Thoracic aorta (tissue), 2 donors: ENCODE measurements around the gene ZNF497. TPM values are rescaled to one million over a fixed set of nuclear protein-coding genes. Genes with fewer than 3 reads are reported as not detected.
"Not testable (repeated sequence)": the region's sequence is repeated elsewhere in the genome, so short reads cannot be mapped to it uniquely, and the experiment has no call there.

Experiments used
- ATAC-seq: fragments of 150-250 bp; one replicate; pipeline ENCODE4 v1.8.0; 2017; ENCODE audit warnings: low read depth; ENCODE audit not compliant: insufficient number of reproducible peaks, low FRiP score
- DNase-seq: peaks from one replicate; pipeline ENCODE4 v3.0.0-alpha.2; 2020; ENCODE audit warnings: low spot score
- H3K27ac ChIP-seq, 2 donors: fragments of 200-600 bp; sonication (generic); 1 replicate in 1 of 2; 2 replicates in 1 of 2; pipeline ENCODE4 v1.5.1; 2016; ENCODE audit warnings: mild to moderate bottlenecking in 2 of 2, moderate library complexity in 2 of 2
- H3K27me3 ChIP-seq: fragments of 200-600 bp; sonication (generic); replicated peaks from 2 replicates; pipeline ENCODE4 v1.6.0; 2016; ENCODE audit warnings: mild to moderate bottlenecking; ENCODE audit not compliant: insufficient read depth
- H3K36me3 ChIP-seq: fragments of 200-600 bp; sonication (generic); one replicate; pipeline ENCODE4 v1.5.1; 2016
- H3K4me1 ChIP-seq, 2 donors: fragments of 200-600 bp; sonication (generic); 1 replicate in 1 of 2; 2 replicates in 1 of 2; pipeline versions ENCODE4 v1.5.1 to v1.6.0; 2016; ENCODE audit warnings: low read depth in 2 of 2, mild to moderate bottlenecking in 1 of 2; ENCODE audit not compliant: control insufficient read depth in 1 of 2
- H3K4me3 ChIP-seq: fragments of 200-600 bp; sonication (generic); 2 replicates; pipeline ENCODE4 v1.5.1; 2016; ENCODE audit warnings: mild to moderate bottlenecking
- H3K9me3 ChIP-seq: fragments of 200-600 bp; sonication (generic); 2 replicates; pipeline ENCODE4 v1.5.1; 2016
- CTCF ChIP-seq: fragments of 200-600 bp; sonication (generic); IDR thresholded peaks from one replicate; pipeline ENCODE4 v1.5.1; 2019; ENCODE audit warnings: antibody characterized with exemption
- total RNA-seq, 2 donors: library from RNA; depleted of rRNA; stranded (reverse); fragments of >200 nt; gene quantifications; one replicate each; pipeline versions ENCODE4 v1.1.0 to v1.2.3, GENCODE V29; 2016

Gene ZNF497
- total RNA-seq, 2 donors from 2014 or later: 2.3 TPM; not detected in 1

DNA sequence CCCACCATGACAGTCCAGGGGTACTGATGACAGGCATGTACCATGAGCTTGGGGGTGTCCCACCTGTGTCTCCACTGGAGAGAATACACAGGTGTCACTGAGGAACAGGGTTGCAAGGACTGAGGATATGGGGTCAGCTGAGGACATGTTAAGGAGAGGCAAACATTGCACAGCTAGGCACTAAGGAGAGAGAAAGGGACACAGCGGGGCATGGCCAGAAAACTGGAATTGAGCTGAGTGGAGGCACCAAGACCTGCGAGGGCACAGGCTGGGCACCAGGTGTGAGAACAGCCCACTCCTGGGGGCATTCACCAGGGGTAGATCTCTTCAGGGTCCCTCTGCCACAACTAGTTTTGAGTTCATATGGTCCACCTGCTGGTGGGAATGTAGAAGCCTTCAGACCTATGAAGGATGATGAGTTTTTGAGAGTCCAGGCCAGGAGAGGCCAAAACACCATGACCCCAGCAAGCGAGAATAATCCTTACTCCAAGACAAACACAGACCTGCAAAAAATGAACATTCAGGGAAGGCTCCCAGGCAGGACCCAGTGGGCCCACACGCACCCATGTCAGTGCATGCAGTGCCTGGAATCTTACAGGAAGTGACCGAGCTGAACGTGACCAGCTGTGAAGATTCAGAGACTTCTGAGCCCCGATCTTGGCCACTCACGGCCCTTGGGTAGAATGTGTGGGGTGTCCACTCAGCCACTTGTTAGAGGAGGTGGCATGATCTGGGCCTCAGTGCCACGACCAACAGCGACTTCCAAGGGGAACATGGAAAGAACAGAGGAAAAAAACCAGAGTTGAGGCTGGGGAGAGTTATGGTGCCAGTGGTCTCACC, 44.5 kb upstream of the ZNF497 start:
- Histone ChIP-seq H3K4me3 (peak overlapping the region; percentile 91), H3K36me3 (no peaks in the 10 kb centered on the region), H3K27ac (peak overlapping the region in 1 of 2 donors; percentile 79), H3K9me3 (no peaks in the 10 kb centered on the region), H3K27me3 (no peaks in the 10 kb centered on the region), H3K4me1 (peaks cover 10 to 27% of the 10 kb centered on the region in 2 donors)
- no peak for ATAC-seq
- no peak for DNase-seq
- TF ChIP-seq CTCF: no peak

DNA sequence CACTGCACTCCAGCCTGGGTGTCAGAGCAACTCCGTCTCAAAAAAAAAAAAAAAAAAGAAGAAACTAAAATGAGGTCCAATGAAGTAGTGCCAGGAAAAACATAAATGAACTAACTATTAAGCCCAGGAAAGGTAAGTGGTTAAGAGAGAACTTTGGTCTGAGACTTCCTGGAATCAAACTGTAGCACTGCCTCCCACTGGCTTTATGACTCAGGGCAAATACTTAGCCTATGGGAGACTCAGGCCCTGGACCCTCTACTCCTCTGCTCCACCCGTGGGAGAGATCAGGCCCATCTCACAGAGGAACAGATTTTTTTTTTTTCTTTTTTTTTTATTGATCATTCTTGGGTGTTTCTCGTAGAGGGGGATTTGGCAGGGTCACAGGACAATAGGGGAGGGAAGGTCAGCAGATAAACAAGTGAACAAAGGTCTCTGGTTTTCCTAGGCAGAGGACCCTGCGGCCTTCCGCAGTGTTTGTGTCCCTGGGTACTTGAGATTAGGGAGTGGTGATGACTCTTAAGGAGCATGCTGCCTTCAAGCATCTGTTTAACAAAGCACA, 41.4 kb upstream of the ZNF497 start:
- H3K9me3 ChIP-seq, H3K27ac ChIP-seq, H3K36me3 ChIP-seq, DNase-seq, H3K27me3 ChIP-seq, H3K4me3 ChIP-seq, ATAC-seq: not testable (repeated sequence)
- peaks cover 13 to 28% of the 10 kb centered on the region in 2 donors for H3K4me1 ChIP-seq

- no peaks in the 10 kb centered on the region for H3K36me3 ChIP-seq
- DNase-seq (no peak), ATAC-seq (no peak)
- no peaks in the 10 kb centered on the region for H3K27me3 ChIP-seq
- TF ChIP-seq CTCF: no peak
- H3K4me1 ChIP-seq: peaks cover 7 to 16% of the 10 kb centered on the region in 2 donors
- no peak overlapping the region for H3K27ac ChIP-seq
- H3K4me3 ChIP-seq: peak overlapping the region; percentile 76
- H3K9me3 ChIP-seq: no peaks in the 10 kb centered on the region
Measured at GRCh38 chr19:58401840-58402421, 39.4 kb upstream of the ZNF497 start.

DNA sequence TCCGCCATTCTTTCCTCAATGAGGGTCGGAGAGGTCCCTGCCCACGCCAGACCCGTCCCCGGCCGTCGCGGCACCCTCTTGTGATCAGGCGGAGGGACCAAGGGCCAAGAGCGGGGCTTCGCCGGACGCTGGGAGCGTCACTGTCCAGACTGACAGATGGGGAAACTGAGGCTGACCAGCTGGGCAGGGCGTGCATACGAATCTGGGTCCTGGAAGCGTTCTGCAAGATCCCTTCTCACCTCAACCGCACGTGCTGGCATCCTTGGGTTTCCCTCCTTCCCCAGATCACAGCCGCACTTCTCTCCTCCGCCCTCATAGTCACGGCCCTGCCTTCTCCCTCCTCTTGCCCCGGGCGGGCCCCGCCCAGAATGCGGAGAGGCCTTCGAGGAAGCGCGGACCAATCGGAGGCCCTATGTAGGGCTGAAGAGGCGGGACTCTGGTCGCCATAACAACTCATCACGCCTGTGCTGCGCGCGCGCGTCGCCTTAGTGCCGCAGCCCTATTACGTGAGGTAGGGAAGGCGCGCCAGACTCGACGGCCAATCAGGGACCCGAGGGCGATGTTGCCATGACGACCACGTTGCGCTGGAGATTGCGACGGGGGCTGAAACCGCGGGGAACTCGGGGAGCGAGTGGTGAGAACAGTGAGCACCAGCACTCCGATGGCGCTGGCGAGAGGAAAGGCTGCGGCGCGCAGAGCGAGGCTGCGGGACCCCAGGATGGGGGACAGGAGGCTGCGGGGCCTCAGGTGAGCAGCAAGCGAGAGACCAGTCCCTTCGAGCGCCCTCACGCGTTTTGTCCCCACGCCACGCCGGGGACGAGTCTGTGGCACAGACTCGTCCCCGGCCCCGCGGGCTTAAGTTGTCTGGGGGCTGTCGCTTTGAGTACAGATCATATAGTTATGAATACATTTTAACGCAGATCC, 38.6 kb upstream of the ZNF497 start:
- no peaks in the 10 kb centered on the region for H3K36me3 ChIP-seq
- peak; percentile 99 for ATAC-seq
- peaks cover 7 to 15% of the 10 kb centered on the region in 2 donors for H3K4me1 ChIP-seq
- no peaks in the 10 kb centered on the region for H3K9me3 ChIP-seq
- no peaks in the 10 kb centered on the region for H3K27me3 ChIP-seq
- TF ChIP-seq CTCF: no peak
- peak overlapping the region in 1 of 2 donors; percentile 41 for H3K27ac ChIP-seq
- peak overlapping the region; percentile 76 for H3K4me3 ChIP-seq
- DNase-seq: peak; percentile 97

GRCh38 chr19:58400316-58400915, 37.9 kb upstream of the ZNF497 start:
- ATAC-seq: no peak
- Histone ChIP-seq H3K36me3 (no peaks in the 10 kb centered on the region), H3K9me3 (no peaks in the 10 kb centered on the region), H3K27ac (no peak overlapping the region), H3K27me3 (no peaks in the 10 kb centered on the region), H3K4me1 (peaks cover 7 to 15% of the 10 kb centered on the region in 2 donors), H3K4me3 (peak overlapping the region; percentile 76)
- TF ChIP-seq CTCF: no peak
- DNase-seq: no peak
